Vagina (tissue), 2 donors: Measurements from ENCODE around the gene KCNAB3. TPM values are rescaled to one million over a fixed set of nuclear protein-coding genes. Genes with fewer than 3 reads are reported as not detected.

Experiments
- DNase-seq, 2 donors: peaks; one replicate each; pipeline ENCODE4 v3.0.0-alpha.2; 2017; ENCODE audit errors: extremely low spot score in 2 of 2
- H3K27ac ChIP-seq: fragments of 200-600 bp; sonication (generic); one replicate; pipeline ENCODE4 v1.5.1; 2019
- H3K27me3 ChIP-seq: fragments of 200-600 bp; sonication (generic); one replicate; pipeline ENCODE4 v1.5.1; 2019
- H3K36me3 ChIP-seq, 2 donors: fragments of 200-600 bp; sonication (generic); one replicate each; pipeline ENCODE4 v1.5.1; 2017 to 2019
- H3K4me1 ChIP-seq: fragments of 200-600 bp; sonication (generic); one replicate; pipeline ENCODE4 v1.5.1; 2019
- H3K4me3 ChIP-seq, 2 donors: fragments of 200-600 bp; sonication (generic); 1 replicate in 1 of 2; 2 replicates in 1 of 2; pipeline ENCODE4 v1.5.1; 2016 to 2019
- H3K9me3 ChIP-seq: fragments of 200-600 bp; sonication (generic); one replicate; pipeline ENCODE4 v1.5.1; 2019
- CTCF ChIP-seq, 3 experiments: fragments of 450-650 bp in 2 of 3; fragments of 200-600 bp in 1 of 3; sonication (generic) in 1 of 3; IDR thresholded peaks; one replicate each; pipeline ENCODE4 v1.5.1; 2017 to 2019; ENCODE audit warnings: antibody characterized with exemption in 3 of 3, mild to moderate bottlenecking in 2 of 3, moderate library complexity in 2 of 3
- POLR2A ChIP-seq, 2 donors: fragments of 450-650 bp; IDR thresholded peaks; one replicate each; pipeline ENCODE4 v1.6.1; 2017; ENCODE audit warnings: antibody characterized with exemption in 2 of 2, mild to moderate bottlenecking in 2 of 2, moderate library complexity in 2 of 2
- POLR2AphosphoS5 ChIP-seq, 2 donors: sonication (generic); formaldehyde crosslinking; IDR thresholded peaks; one replicate each; pipeline ENCODE4 v1.9.0; 2017; ENCODE audit warnings: antibody characterized with exemption in 2 of 2, mild to moderate bottlenecking in 2 of 2, low read depth in 1 of 2; ENCODE audit not compliant: insufficient read depth in 1 of 2
- intact Hi-C: fragments of 100-400 bp; cut with DNase I; formaldehyde crosslinking; loops from one replicate; pipeline ENCODE4 v1.15.1; 2023
- total RNA-seq: library from RNA; depleted of rRNA; stranded (reverse); fragments of >200 nt; gene quantifications from one replicate; pipeline ENCODE4 v1.2.3, GENCODE V29; 2016

KCNAB3 gene
- total RNA-seq, 1 donor from 2014 or later: 2.7 TPM

- Histone ChIP-seq H3K4me1 (peaks cover 46% of the 10 kb centered on the region), H3K27me3 (no peaks in the 10 kb centered on the region), H3K36me3 (peaks cover 0 to 14% of the 10 kb centered on the region in 2 donors), H3K4me3 (peak overlapping the region; percentile 71 to 88), H3K9me3 (no peaks in the 10 kb centered on the region), H3K27ac (peak overlapping the region; percentile 89)
- DNase-seq: no peak
- intact Hi-C loops: no loop called here
- TF ChIP-seq POLR2A (IDR thresholded peaks at IDR 0.05) (no peak), CTCF (IDR thresholded peaks at IDR 0.05) (no peak), POLR2AphosphoS5 (IDR thresholded peaks at IDR 0.05; ENCODE audit: insufficient read depth in 1 of 2, low read depth in 1 of 2) (no peak)
Observed at GRCh38 chr17:7932483-7932891, 2.8 kb upstream of the KCNAB3 start.

GRCh38 chr17:7931709-7932482 lies 2.2 kb upstream of the KCNAB3 start, which contains the start of the genes CNTROB and TRAPPC1:
Gene CNTROB (plus strand): TSS chr17:7932206. CDS start chr17:7933080, 874 bp downstream.
Gene TRAPPC1 (minus strand): TSS chr17:7931946. CDS start chr17:7931829, 117 bp downstream.
- peaks cover 0 to 8% of the 10 kb centered on the region in 2 donors for H3K36me3 ChIP-seq
- no peaks in the 10 kb centered on the region for H3K9me3 ChIP-seq
- peak; percentile 100 for DNase-seq
- peak within 1 kb of the TSS; percentile 89 for H3K27ac ChIP-seq
- peak within 1 kb of the TSS; percentile 71 to 88 for H3K4me3 ChIP-seq
- H3K4me1 ChIP-seq: peaks cover 46% of the 10 kb centered on the region
- intact Hi-C loops: no loop called here
- H3K27me3 ChIP-seq: no peaks in the 10 kb centered on the region
- TF ChIP-seq POLR2A (IDR thresholded peaks at IDR 0.05) (peak; percentile 78 to 83), POLR2AphosphoS5 (IDR thresholded peaks at IDR 0.05; ENCODE audit: insufficient read depth in 1 of 2, low read depth in 1 of 2) (peak; percentile 96 to 99), CTCF (IDR thresholded peaks at IDR 0.05) (no peak)

GRCh38 chr17:7930841-7931631 lies 1.4 kb upstream of the KCNAB3 start:
- peak overlapping the region; percentile 89 for H3K27ac ChIP-seq
- no peaks in the 10 kb centered on the region for H3K27me3 ChIP-seq
- H3K36me3 ChIP-seq: no peaks in the 10 kb centered on the region
- H3K4me1 ChIP-seq: peaks cover 46% of the 10 kb centered on the region
- H3K4me3 ChIP-seq: peak overlapping the region; percentile 71 to 88
- H3K9me3 ChIP-seq: no peaks in the 10 kb centered on the region
- intact Hi-C loops: no loop called here
- no peak for DNase-seq
- TF ChIP-seq POLR2AphosphoS5 (IDR thresholded peaks at IDR 0.05; ENCODE audit: insufficient read depth in 1 of 2, low read depth in 1 of 2): no peak
- TF ChIP-seq CTCF (IDR thresholded peaks at IDR 0.05): no peak
- no peak for TF ChIP-seq POLR2A (IDR thresholded peaks at IDR 0.05)

- Histone ChIP-seq H3K4me1 (peaks cover 34% of the 10 kb centered on the region), H3K4me3 (no peak overlapping the region), H3K27ac (no peak overlapping the region), H3K9me3 (no peaks in the 10 kb centered on the region), H3K36me3 (no peaks in the 10 kb centered on the region), H3K27me3 (no peaks in the 10 kb centered on the region)
- DNase-seq: no peak
- intact Hi-C loops: no loop called here
- TF ChIP-seq CTCF (IDR thresholded peaks at IDR 0.05) (no peak), POLR2A (IDR thresholded peaks at IDR 0.05) (no peak), POLR2AphosphoS5 (IDR thresholded peaks at IDR 0.05; ENCODE audit: insufficient read depth in 1 of 2, low read depth in 1 of 2) (no peak)
Observed at GRCh38 chr17:7927596-7927995, 2.1 kb downstream of the KCNAB3 start.
